OCI-LY7 (cell line): ENCODE data around the gene PWWP3B.
"Not testable (repeated sequence)": the region's sequence is repeated elsewhere in the genome, so short reads cannot be mapped to it uniquely, and the experiment has no call there.

ENCODE experiments used
- CTCF ChIP-seq: fragments of 200-600 bp; sonication (generic); conservative IDR thresholded peaks from 2 replicates; pipeline ENCODE4 v1.5.1; 2014; ENCODE audit warnings: mild to moderate bottlenecking, antibody characterized with exemption, low read length, moderate library complexity, mixed read lengths
- EZH2phosphoT487 ChIP-seq: fragments of 200-600 bp; sonication (generic); IDR thresholded peaks from 2 replicates; pipeline ENCODE4 v1.6.1; 2018; ENCODE audit warnings: low read depth, borderline replicate concordance, mild to moderate bottlenecking, mixed run types, antibody characterized with exemption, low read length, moderate library complexity, mixed read lengths

GRCh38 chrX:106183685-106184084 is 15.6 kb downstream of the PWWP3B start:
- not testable (repeated sequence) for TF ChIP-seq CTCF, EZH2phosphoT487
